ENCODE measurements around the gene SIT1.

Gene SIT1

GRCh38 chr9:35681341-35682002 is 30.7 kb upstream of the SIT1 start:
- Histone ChIP-seq H3K4me1 (peaks cover 2% of the 10 kb centered on the region), H2AFZ (no peak overlapping the region), H3K4me2 (ENCODE audit: low read length) (no peak overlapping the region), H3K4me3 (ENCODE audit: low read depth, low read length) (no peak overlapping the region), H3K36me3 (ENCODE audit: control insufficient read depth, insufficient read depth, low read length) (no peaks in the 10 kb centered on the region), H3K27me3 (ENCODE audit: control insufficient read depth, insufficient read depth, low read length) (no peaks in the 10 kb centered on the region), H3K79me2 (no peaks in the 10 kb centered on the region), H3K9ac (no peak overlapping the region), H3K9me3 (ENCODE audit: control insufficient read depth, low read length) (no peaks in the 10 kb centered on the region), H3K27ac (no peak overlapping the region)
- TF ChIP-seq CTCF (IDR thresholded peaks at IDR 0.05) = no peak

- Histone ChIP-seq H2AFZ (no peak overlapping the region), H3K36me3 (ENCODE audit: control insufficient read depth, insufficient read depth, low read length) (no peaks in the 10 kb centered on the region), H3K9ac (no peak overlapping the region), H3K4me2 (ENCODE audit: low read length) (no peak overlapping the region), H3K27me3 (ENCODE audit: control insufficient read depth, insufficient read depth, low read length) (no peaks in the 10 kb centered on the region), H3K79me2 (no peaks in the 10 kb centered on the region), H3K27ac (no peak overlapping the region), H3K9me3 (ENCODE audit: control insufficient read depth, low read length) (no peaks in the 10 kb centered on the region), H3K4me1 (no peaks in the 10 kb centered on the region), H3K4me3 (ENCODE audit: low read depth, low read length) (no peak overlapping the region)
- no peak for TF ChIP-seq CTCF (IDR thresholded peaks at IDR 0.05)
These were observed 29.8 kb upstream of the SIT1 start for GRCh38 chr9:35680331-35681105.

GRCh38 chr9:35679766-35680330 is 29.1 kb upstream of the SIT1 start:
- no peak for TF ChIP-seq CTCF (IDR thresholded peaks at IDR 0.05)
- no peak overlapping the region for H3K9ac ChIP-seq
- no peak overlapping the region for H3K4me3 ChIP-seq (ENCODE audit: low read depth, low read length)
- H3K27ac ChIP-seq = no peak overlapping the region
- H3K79me2 ChIP-seq = no peaks in the 10 kb centered on the region
- H3K4me1 ChIP-seq = no peaks in the 10 kb centered on the region
- H3K9me3 ChIP-seq (ENCODE audit: control insufficient read depth, low read length) = no peaks in the 10 kb centered on the region
- no peaks in the 10 kb centered on the region for H3K36me3 ChIP-seq (ENCODE audit: control insufficient read depth, insufficient read depth, low read length)
- no peak overlapping the region for H2AFZ ChIP-seq
- H3K27me3 ChIP-seq (ENCODE audit: control insufficient read depth, insufficient read depth, low read length) = no peaks in the 10 kb centered on the region
- H3K4me2 ChIP-seq (ENCODE audit: low read length) = no peak overlapping the region

DNA sequence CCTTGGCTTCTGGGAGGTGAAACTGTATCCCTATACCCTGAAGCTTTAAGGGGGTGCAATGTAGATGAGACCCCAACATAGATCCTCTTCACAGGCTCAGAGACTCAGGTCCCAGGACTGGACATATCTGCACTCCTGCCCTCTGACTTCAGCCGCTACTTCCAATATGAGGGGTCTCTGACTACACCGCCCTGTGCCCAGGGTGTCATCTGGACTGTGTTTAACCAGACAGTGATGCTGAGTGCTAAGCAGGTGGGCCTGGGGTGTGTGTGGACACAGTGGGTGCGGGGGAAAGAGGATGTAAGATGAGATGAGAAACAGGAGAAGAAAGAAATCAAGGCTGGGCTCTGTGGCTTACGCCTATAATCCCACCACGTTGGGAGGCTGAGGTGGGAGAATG is 28.4 kb upstream of the SIT1 start:
- H3K27ac ChIP-seq = no peak overlapping the region
- no peak for TF ChIP-seq CTCF (IDR thresholded peaks at IDR 0.05)

More for the DNA sequence above, 28.4 kb upstream of the SIT1 start:
- Histone ChIP-seq H3K9me3 (ENCODE audit: control insufficient read depth, low read length) (no peaks in the 10 kb centered on the region), H3K4me3 (ENCODE audit: low read depth, low read length) (no peak overlapping the region), H3K79me2 (no peaks in the 10 kb centered on the region), H2AFZ (no peak overlapping the region), H3K4me2 (ENCODE audit: low read length) (no peak overlapping the region), H3K27me3 (ENCODE audit: control insufficient read depth, insufficient read depth, low read length) (no peaks in the 10 kb centered on the region), H3K4me1 (peaks cover 3% of the 10 kb centered on the region), H3K9ac (no peak overlapping the region), H3K36me3 (ENCODE audit: control insufficient read depth, insufficient read depth, low read length) (no peaks in the 10 kb centered on the region)
